Lung microvascular endothelial cell (primary cell): ENCODE results near the gene ZNF81. TPM values are rescaled to one million over a fixed set of nuclear protein-coding genes. Genes with fewer than 3 reads are reported as not detected.
"Not testable (repeated sequence)": the region's sequence is repeated elsewhere in the genome, so short reads cannot be mapped to it uniquely, and the experiment has no call there.

Experiments
- DNase-seq, 2 donors: peaks; one replicate each; pipeline versions ENCODE4 v3.0.0 to v3.0.0-alpha.2; 2010; ENCODE audit warnings: low read depth in 2 of 2
- total RNA-seq: library from RNA; depleted of rRNA; stranded (reverse); fragments of >200 nt; gene quantifications from 2 replicates; pipeline ENCODE4 v1.2.1, GENCODE V29; 2014

The ZNF81 gene
- 2.6 and 4.4 TPM in 2 replicates for total RNA-seq

DNA sequence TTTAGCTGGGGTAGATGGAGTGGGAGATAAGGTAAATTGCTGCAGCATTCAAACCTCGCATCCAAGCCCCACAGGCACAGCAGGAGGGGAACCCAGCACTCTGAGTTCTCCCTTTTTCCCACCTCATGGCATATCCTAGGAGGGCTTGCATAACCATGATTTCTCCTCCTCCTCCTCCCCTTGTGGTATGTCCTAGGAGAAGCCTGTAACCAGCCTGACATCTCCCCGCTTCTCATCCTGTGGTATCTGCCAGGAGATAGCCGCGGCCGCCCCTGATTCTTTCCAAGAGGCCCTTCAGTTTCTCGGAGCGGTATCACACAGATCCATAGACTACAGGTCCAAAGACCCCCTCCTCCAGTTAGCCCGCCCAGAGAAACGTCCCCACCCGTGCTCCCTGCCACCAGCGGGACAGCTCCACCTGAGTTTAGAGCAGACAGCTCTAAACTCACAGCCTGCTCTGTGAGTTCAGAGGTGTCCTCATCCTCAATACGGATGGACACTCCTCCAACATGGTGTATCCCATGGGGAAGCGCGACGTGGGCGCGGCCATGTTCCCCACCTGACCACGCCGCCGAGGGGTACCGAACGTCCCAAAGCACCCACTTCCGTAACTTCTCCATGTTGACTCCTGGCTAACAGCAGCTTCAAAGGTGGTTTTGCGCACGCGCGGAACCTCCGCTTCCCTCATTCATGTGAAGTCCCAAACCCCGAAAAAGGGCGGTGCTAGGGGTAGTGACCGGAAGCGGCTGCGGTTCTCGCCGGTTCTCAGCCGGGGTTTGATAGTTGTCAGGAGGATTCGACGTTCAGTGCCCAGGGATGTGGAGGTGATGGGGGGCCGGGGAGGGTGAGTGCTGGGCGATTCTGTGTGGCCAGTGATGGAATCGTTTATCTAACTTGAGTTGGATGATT is at the start of gene ZNF81:
Gene ZNF81 (plus strand): TSS at position 739 of the 909 bp plus-strand sequence. CDS start 9,366 bp downstream, outside the sequence.
- peak; percentile 95 for DNase-seq

DNA sequence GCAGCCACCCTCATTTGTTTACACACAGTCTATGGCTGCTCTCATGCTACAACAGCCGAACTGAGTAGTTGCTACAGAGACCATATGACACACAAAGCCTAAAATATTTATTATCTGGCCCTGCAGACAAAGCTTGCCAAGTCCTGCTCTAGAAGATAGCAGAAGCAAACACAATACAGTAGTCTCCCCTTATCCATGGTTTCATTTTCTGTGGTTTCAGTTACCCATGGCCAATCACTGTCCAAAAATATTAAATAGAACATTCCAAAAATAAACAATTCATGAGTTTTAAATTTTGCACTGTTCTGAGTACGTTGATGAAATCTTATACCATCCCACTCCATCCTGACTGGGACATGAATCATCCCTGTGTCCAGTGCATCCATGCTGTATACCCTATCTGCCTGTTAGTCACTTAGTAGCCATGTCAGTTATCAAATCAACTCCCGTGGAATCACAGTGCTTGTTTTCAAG is 40.2 kb upstream of the ZNF81 start:
- DNase-seq: peak in 1 of 2 donors; percentile 4

DNA sequence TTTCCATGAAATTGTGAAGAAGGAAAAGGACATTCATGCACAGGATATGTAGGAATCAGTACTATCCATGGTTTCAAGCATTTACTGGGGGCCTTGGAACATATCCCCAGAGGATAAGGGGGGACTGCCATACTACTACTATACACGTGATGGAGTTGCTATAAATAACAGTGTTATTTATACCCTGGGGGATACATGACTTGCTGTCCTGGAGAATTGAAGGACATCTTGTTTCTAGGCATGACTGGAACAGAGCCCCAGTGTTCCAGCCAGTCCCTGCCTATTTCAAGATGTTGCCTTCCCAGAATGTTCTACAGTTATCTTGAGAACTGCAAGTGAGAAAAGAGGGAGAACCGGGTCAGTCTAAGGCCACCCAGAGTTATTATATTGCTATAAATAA is 39.6 kb upstream of the ZNF81 start:
- no peak for DNase-seq

DNA sequence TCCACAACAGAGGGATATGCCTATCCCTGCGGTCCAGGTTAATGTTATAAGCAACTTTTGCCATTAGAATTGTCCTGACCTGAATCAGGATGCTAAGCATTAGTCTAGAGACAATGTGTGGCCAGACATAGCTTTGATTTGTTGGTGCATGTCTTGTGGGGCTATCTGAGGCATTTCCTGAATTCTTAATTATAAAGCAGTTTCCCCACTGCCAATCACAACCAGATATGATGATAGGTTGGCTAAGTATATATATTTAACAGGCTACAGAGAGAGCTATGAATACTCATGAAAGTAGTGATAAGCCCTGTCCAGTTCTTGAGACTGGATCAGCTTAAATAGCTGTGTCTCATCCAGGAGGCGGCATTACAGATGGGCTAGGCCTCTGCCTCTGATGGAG is 37.8 kb upstream of the ZNF81 start:
- no peak for DNase-seq

DNA sequence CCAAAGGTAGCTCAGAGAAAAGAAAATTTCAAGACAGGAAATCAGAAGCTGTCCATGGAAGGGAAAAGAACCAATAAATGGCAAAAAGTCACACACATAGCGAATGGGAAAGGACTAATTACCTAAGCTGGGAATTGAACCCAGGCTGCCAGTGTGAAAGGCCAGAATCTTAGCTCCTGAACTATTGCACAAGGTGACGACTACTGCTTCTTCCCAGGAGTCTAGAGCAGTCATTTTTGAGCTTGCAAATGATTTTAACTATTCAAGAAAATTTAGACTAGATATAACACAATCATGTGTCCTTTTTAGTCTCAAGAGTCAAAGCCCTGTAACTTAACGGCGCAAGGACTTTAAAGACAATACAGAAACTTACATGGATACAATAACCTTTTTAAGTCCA is 34.1 kb upstream of the ZNF81 start:
- no peak for DNase-seq

DNA sequence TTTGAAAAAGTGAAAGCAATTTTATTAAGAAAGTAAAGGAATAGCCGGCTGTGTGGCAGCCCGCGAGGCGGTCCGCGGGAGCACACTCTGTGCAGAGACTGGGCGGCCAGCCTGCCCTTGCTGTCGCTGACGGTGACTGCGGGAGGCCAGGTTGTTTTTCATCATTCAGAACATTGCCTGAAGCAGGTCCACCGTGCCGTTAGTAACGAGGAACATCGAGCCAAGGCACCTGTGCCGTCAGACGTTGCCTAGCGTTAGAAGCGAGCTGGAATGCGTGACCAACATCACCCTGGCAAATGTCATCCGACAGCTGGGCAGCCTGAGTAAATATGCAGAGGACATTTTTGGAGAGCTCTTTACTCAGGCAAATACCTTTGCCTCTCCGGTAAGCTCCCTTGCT is 33.6 kb upstream of the ZNF81 start:
- not testable (repeated sequence) for DNase-seq

DNA sequence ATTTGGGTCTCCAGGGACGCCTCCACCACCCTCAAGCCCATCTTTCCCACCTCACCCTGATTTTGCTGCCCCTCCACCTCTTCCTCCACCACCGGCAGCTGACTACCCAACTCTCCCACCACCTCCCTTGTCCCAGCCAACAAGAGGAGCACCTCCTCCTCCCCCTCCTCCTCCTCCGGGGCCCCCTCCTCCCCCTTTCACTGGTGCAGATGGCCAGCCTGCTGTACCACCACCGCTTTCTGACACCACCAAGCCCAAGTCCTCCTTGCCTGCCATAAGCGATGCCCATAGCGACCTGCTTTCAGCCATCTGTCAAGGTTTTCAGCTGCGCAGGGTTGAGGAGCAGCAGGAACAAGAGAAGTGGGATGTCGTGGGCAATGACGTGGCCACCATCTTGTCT is 32.4 kb upstream of the ZNF81 start:
- no peak for DNase-seq

DNA sequence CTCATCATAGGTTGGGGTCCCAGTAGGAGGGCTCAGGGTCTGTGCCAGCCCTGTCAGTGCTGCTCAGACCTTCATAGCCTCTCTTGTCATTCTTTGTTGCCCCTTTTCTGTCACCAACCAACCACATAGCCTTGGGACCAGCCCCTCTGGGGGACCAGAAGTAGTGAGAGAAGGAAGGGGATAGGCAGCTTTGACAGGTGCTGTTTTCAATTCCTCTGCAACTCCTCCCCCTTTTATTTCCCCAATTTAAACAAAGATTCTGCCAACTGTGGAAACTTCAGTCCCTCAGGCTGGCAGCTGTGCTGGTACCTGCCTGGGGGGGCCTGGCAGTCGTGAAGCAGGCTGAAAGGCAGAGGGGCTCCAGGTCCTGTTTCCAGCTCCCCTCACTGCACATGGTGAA is 30.9 kb upstream of the ZNF81 start:
- not testable (repeated sequence) for DNase-seq

DNA sequence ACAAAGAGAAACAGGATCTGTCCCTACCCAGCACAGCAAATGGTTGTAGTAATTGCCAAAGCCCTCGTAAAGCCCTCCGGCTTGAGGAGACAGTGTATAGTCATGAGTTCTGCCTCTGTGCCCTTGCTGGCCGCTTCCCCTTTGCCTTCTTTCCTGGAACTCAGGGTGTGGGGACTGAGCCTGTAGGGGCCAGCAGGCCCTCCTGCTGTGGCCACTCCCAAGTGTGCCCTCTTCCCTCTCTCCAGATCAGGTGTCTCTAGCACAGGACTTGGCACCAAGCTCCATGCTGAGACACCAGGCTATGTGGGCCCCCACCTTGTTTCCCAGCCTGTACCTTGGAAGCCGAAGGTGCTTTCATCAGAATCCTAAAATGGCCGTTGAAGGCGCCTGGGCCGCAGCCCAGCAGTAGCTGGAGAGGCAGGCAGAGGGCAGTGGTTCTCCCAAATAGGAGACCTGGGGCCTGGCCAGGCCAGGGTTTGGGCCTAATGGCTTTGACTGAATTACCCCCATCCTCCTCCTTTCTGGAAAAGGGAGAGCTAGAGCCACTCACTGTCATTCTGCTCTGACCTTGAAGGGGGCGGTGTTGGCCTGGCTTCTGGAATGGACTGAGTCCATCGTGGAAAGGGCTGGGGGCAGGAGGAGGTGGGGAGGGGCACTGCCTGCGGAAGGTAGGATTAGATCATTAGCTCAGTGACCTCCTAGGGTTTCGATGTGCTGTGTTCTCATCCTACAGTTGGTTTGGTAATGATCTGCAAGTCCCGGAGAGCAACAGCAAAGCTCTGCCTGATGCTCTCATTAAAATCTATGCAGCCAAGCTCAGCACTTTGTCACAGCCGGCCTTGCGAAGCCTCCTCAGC is 30.1 kb upstream of the ZNF81 start:
- DNase-seq: not testable (repeated sequence)

DNA sequence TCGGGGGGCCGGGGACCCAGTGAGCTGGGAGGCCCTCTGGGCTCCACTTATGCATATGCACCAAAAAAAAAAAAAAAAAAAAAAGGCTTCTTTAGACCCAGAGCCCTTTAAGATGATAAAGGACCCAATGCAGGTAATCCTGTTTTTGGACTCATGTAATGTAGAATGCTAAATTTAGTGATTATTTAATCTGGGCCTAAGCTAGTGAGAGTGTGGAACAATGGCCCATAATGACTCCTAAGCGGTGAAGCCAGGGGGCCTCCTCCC is 29.5 kb upstream of the ZNF81 start:
- not testable (repeated sequence) for DNase-seq

DNA sequence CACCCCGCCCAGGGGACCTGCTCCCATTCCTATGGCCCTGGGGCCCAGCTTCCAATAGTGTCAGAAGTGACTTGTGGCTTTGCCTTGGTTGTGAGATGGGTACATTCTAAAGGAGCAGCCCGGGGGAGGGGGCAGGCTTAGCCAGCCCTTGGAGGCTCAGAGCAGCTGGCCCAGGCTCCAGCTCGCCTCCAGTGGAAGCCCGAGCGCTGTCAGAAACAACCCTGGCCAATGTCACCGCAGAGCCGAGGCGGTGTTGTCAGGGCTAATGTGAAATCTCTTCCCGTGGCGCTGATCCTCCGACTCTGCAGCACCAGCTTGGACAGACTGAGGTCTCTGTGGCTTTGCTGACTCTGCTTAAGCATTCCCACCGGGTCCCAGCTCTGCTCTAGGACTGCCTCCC is 29.2 kb upstream of the ZNF81 start:
- DNase-seq: no peak

DNA sequence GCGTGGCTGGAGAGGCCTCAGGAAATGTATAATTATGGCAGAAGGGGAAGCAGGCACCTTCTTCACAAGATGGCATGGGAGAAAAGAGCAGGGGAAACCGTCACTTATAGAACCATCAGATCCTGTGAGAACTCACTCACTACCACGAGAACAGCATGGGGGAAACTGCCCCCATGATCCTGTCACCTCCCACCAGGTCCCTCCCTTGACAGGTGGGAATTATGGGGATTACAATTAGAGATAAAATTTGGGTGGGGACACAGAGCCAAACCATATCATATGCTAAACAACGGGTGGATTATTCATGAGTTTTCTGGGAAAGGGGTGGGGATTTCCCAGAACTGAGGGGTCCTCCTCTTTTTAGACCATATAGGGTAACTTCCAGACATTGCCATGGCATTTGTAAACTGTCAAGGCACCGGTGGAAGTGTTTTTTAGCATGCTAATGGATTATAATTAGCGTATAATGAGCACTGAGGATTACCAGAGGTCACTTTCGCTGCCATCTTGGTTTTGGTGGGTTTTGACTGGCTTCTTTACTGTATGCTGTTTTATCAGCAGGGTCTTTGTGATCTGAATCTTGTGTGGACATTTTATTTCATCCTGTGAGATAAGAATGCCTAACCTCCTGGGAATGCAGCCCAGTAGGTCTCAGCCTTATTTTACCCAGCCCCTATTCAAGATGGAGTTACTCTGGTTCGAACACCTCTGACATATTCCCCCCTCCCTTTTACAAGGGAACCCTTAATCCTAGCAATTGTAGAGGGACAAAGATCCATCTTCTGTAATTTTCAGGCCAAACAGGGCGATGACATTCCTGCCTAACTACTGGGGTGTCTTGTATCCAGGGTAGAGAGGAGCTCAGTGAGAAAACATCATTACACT is 27.6 kb upstream of the ZNF81 start:
- no peak for DNase-seq

DNA sequence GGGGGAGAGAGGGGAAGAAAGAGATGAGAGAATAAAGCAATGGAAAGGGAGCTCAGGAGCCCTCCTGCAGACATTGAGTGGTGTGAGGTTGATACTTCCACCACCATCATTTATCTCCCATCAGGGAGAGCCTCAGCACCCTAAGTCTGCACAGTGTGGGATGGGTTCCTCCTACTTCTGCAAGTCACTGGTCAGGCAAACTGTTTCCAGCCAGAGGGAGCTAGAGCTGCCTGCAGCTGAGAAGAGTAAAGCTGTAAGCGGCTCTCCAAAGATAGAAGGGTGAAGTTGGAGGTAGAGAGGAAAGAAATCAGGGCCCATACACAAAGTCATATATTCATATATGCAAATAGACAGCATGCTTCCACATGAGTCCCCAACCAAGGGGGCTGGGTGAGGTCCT is 21.9 kb upstream of the ZNF81 start:
- no peak for DNase-seq

DNA sequence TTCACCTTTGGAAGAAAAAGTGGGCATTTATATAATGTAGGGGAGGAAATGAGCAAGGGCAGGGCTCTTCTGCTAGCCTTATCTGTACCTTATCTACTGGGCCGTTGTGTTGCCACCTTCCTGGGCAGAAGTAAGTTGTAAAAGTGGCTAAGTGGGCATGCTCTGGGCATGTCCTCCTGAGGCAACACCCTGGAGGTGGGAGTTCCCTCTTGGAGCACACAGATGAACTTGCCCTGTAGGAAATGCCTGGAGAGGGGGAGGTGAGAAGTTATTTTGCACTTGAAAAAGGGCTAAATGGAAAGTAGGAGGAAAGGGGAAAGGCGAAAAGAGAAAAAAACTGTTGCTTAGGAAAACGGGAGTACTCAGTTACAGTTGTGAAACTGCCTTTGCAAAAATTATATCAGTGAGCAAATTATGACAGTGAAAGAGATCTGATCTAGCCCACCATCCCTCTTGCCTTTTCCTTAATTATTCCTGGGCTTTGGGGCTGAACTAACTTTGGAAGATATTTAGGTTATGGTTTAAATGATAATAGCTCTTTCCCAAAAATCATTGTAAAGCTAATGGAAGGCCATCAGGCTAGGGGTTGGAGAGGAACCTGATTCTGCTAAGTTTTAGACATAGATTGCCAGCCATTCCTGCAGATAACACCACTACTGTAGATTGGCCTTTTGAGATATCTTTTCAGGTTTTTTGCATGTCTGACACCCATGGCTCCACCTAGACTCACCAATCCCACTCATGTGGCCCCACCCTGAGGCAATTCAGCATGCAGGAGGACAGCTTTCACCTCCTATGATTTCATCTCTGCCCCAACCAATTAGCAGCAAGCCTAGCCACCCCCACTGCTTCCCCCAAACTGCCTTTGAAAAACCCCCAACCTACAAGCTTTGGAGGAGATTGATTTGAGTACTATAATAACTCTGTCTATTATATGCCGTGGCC is 20.5 kb upstream of the ZNF81 start:
- peak in 1 of 2 donors; percentile 17 for DNase-seq

DNA sequence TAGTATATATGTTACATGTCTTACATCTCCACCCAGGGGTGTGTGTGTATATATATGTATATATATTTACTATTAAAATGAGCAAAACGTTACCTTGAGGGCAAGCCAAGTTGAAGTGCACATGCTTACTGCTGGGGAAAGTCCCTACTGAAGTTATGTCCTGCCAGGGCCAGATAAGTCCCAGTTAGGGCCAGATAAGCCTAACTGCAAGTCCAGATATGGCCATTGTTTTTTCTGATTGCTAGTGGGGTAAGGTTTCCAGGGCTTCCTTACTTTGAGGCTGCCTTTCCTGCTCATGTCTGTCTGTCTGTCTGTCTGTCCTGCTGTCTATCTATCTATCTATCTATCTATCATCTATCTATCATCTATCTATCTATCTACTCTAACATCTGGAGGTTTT is 19.3 kb upstream of the ZNF81 start:
- DNase-seq: peak; percentile 11 to 28

DNA sequence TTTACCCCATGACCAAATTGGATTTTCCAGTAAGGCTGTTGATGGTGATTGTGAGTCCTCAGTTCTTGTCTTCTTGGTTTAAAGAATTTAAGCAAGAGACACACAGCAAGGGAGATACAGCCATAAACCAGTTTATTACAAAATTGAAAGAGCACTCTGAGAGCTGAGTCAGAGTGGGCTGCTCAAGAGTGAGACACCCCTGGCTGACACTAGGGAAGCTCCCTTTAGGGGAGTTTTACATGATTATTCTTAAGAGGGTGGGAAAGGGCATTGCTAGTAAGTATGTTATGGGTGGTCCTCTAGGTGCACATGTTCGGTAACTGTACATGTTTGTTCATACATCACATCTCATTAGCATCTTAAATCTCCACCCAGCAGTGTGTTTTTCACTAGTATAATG is 18.8 kb upstream of the ZNF81 start:
- DNase-seq: no peak

DNA sequence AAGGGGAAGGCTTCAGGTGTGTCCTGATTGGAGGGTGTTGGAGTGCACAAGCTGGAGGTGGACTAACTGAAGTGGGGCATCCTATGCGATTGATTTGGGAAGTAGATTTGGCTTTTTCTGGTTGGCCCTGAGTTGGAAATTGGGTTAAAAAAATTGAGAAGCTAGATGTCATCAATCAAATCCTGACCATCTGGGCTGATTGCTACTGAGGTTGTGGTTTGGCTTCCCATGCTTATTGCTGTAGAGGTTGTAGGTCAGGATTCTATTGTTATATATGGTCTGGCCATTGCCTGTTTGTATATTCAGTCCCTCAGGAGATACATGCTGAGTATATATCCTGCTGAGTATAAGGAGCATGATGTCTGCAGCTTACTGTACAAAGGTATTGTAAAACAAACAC is 7.7 kb upstream of the ZNF81 start:
- DNase-seq: peak in 1 of 2 donors; percentile 3

DNA sequence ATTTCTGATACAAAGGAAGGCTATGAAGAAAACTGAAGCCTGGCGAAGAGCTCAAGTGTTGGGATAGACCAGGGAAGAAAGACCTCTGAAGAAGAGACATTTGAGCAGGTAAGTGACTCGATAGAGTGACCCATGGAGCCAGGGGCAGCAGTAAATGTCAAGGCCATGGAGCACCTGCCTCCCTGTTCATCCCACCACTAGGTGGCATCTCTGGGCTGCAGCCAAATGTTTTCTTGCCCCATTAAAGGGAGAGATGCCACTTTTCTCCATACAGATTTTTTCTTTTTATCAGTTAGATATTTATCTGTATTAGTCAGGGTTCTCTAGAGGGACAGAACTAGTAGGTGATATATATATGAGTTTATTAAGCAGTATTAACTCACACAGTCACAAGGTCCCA is 4.9 kb upstream of the ZNF81 start:
- DNase-seq: peak; percentile 48 to 65

DNA sequence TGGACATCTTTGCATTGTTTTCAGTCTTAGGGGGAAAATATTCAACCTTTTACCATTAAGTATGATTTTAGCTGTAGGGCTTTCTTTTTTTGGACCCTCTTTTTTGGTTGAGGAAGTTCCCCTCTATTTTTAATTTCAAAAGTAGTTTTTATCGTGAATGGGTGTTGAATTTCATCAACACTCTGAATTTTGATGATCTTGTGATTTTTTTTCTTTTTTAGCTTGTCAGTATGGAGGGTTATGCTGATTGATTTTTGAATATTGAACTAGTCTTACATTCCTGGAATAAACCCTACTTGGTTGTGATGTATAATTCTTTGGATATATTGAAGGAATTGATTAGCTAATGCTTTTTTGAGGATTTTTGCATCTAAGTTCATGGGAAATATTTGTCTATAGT is 1.7 kb downstream of the ZNF81 start:
- no peak for DNase-seq

DNA sequence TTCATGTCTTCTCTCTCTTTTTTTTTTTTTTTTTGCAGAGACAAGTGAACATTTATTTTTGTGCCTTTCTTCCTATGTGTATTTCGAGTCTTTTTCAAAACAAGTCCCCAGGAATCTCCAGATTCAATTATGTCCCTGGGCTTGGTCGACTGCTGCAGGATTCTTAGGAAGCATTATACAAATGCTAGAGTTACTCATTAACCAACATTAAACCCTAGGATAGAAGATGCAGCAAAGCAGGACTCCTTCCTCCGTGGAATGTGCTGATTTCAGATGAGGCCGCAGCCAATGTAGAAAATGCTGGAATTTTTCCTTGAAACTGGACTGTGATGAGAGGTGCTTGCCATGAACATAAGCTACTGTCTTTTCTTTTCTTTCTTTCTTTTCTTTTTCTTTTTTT is 3.4 kb downstream of the ZNF81 start:
- no peak for DNase-seq
